Ovary (tissue), 3 donors: ENCODE measurements around the gene SLC1A5.

Experiments used
- CTCF ChIP-seq, 3 donors: fragments of 450-650 bp in 2 of 3; fragments of 200-600 bp in 1 of 3; IDR thresholded peaks; one replicate each; pipeline versions ENCODE4 v1.5.1 to v1.8.0; 2016 to 2022; ENCODE audit warnings: antibody characterized with exemption in 3 of 3, mild to moderate bottlenecking in 1 of 3
- POLR2A ChIP-seq: fragments of 450-650 bp; IDR thresholded peaks from one replicate; pipeline ENCODE4 v1.6.1; 2017; ENCODE audit warnings: antibody characterized with exemption, mild to moderate bottlenecking, moderate library complexity
- donor health status: DM: no; HTN: no; CAD: no.

GRCh38 chr19:46733690-46734292 is 54.6 kb downstream of the SLC1A5 start:
- TF ChIP-seq CTCF (IDR thresholded peaks at IDR 0.05) (no peak), POLR2A (no peak)
